Esophagus mucosa (tissue), 1 donor: ENCODE data around the gene AGAP1. TPM values are rescaled to one million over a fixed set of nuclear protein-coding genes. Genes with fewer than 3 reads are reported as not detected.
A peak's percentile ranks its signal among the peaks of the same experiment; 100 is the strongest.

Experiments used
- ATAC-seq: fragments of 200-7000 bp; cut with Tn5 transposase; one replicate; pipeline ENCODE4 v1.9.1; 2020
- total RNA-seq: library from RNA; stranded (reverse); gene quantifications from one replicate; pipeline ENCODE4 v1.2.4, GENCODE V29; 2023
- donor health status: DM: yes; HTN: yes; CAD: no.

AGAP1 gene
- total RNA-seq, 1 donor from 2014 or later: 17.1 TPM

DNA sequence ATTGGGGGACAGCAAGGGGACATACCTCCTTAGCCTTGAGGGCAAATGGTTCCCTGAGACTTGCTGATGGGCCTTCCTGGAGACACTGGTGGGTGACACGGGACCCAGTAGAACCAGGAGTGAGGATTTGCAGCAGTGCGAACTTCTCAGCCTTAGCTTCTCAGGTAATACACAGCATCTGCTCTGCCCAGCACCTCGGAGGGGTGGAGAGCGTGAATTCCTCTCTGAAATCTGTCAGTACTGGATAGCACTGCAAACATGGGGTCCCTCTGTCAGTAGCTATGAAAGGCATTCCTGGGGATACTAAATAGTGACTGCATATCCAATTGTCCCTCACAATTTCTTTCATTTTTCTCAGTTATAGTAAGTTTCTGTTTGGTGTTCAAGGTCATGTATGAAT, 522.7 kb downstream of the AGAP1 start:
- ATAC-seq: no peak

DNA sequence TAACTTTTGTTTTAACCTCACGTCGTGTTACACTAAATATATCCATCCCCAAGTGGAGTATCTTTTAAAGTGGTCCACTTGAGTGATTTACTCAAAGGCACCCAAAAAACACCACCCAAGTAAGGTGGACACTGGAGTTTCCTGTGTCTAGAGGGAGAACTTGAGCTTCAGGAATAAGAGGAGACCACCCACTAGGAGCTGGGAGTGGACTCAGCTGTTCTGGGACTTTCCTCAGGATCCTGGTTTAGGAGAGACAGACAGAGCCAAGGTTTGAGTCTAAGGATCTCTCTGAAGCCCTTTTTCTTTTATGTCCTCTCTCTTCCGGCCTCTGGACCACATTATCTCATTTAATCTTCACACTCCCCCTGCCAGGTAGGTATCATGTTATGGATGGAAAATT, 523.6 kb downstream of the AGAP1 start:
- no peak for ATAC-seq

DNA sequence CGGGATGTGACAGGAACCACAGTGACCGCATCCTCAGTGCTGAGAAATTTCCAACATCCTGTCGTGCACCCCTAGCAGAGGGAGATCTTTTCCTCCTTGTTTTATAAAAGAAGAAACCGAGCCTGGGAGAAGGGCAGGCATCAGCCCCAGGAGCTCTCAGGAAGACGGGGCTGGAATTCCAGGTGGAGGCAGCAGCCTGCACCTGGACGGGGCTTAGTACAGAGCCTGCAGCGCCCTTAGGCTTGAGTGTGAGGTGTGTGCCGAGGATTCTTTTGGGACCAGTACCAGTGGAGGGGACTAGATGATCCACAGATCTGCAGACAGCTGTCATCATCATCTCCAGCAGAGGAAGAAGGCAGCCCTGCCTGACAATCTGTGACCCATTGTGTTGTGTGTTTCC, 525.6 kb downstream of the AGAP1 start:
- ATAC-seq: no peak

DNA sequence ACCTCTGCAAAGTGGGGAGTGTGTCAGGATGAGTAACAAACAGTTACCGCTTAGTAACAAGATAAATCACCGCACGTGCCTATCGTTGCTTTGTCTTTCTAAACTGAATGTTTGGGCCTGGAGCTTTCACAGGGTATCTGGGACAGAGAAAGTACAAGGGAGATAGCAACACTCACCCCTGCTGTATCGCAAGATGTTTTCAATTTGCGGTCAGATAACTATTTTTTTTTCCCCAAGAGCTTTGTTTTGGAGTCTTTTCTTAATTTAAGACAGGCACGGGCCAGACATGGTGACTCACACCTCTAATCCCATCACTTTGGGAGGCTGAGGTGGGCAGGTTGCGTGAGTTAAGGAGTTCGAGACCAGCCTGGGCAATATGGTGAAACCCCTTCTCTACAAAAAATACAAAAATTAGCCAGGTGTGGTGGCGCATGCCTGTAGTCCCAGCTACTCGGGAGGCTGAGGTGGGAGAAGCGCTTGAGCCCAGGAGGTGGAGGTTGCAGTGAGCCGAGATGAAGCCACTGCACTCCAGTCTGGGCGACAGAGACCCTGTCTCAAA, 527.7 kb downstream of the AGAP1 start:
- no peak for ATAC-seq

DNA sequence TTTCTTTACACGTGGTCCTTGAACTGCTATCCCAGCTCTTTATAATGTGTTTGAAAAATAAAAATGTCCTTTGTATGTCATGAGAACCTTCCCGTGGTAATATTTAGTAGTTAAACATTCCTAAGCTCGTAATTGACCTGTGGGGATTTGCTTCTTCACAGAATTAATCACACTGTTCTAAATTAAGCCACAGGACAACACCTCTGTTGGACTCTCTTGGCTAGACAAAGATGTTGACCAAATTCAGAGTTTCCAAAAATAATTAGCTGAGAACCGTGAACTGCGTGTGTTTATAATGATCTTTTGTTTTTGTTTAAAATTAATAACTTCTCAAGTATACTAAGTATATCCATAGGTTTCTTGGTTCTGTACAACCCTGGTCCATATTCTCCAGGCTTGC, 528.3 kb downstream of the AGAP1 start:
- no peak for ATAC-seq

DNA sequence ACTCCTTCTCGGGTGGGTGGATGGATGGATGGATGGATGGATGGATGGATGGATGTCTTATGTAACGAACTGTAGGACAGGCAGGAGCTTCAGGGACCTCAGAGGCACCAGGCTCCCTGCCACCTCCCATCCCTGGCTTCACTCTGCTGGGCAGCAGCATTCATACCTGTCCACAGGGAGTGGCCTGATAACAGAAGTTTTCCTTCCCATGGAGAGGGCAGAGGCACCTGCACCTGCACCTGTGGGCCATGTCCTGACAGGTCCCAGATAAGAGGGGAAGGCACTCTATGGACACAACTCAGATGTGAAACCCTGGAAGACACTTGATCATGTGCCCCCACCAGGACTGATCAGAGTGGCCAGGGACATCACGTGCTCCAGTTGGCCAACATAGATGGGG, 532.0 kb downstream of the AGAP1 start:
- no peak for ATAC-seq

DNA sequence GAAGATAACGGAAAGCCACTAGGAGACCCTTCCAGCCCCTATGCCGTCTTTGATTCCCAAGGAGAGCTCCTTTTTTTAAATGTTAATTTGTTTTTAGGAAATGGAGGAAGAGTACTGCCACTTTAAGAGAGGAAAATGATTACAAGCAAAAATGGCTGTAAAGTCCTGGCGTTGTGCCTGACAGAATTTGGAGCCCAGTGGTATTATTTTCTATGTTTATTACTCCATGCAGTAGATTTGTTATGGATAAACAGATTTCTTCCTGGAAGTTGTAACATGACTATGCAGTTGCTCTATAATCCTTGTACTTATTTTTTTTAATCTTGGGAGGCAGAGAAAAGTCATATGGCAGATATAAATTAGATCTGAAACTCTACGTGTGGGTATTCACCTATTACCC, 533.0 kb downstream of the AGAP1 start:
- no peak for ATAC-seq

DNA sequence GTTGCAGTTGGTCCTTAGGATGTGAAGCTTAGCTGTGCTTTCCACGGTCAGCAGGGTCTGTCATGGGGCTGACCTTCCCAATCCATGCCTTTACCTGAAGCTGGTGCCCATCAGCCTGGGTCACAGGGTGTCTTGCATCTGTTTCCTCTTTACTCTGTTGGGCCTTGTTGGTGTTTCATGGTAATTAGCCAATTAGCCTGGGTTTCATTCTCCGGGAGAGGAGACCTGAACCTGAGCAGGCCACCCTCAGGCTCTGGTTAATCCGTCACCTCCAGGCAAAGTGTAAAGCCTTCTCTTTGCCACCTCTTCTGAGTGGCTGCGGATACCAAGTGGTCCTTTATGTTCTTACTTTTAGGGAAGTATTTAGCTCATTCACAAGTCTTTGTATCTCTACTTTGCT, 534.2 kb downstream of the AGAP1 start:
- ATAC-seq: no peak

DNA sequence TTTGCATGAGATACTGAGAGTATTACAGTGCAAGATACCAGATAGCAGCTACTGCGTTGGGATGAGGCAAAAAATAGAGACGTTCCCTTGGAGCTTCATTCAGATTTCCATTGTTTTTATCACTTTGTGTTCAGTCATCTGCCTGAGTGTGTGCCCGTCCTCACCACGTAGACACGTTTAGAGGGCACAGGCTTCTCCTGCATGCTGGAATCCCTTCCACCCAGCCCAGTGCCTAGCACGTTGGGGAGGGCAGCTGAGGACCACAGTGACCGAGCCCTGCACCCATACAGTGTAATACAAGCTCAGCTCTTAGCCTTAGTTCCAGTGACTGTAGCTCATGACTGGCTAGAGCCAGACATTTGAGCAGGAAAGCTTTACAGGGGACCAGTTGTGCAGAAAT, 539.6 kb downstream of the AGAP1 start:
- ATAC-seq: no peak

DNA sequence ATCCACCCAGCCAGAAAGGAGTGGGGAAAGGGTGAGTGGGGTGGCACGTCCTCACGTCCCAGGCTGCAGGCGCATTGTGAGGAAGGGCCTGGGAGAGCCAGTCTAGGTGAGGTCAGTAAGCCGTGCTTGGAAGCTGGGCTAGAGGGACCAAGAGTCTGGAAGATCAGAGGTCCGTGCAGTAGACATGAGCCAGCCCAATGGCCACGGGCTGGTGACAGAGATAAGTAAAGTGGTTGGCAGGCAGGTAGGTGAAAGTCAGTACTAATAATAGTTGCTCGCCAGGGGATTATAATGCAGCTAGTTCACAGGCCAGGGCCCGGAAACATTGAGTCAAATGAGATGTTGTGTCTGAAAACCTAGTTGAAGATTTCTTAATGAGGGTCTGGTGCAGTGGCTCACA, 541.1 kb downstream of the AGAP1 start:
- ATAC-seq: no peak

DNA sequence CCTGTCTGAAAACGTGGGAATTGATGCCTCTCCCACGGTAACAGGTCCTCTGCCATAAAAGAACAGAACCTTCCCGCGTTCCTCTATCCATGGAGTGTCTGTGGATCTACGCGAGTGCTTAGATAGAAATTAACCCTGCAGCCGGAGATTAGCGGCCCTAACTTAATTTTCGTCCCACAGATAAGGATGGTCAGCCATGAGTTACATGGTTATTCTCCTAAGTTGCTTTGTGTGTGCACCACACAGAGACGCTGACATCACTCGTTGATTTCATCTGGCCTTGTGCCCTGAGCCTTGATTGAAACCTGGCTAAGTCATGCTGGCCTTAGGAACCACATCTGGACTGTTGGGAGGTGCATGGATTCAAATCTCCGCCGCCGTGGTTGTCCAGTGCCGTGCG, 542.2 kb downstream of the AGAP1 start:
- ATAC-seq: no peak

DNA sequence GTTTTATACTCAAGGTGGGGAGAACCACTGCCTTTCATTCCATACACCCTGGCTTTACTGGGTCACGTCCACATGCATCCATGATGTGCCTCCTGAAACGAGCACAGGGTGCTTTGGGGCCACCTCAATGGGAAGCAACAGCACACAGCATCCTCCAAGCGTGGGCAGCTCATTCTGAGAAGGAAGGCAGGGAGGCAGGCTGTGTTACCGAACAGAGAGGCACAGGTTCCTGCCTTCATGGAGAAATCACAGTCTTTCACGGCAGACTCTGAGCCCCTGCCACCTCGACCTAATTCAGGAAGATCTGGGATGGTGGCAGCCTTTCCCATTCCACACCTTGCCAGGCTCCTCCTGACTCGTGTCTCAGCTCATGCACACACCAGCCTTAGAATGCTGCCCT, 544.3 kb downstream of the AGAP1 start:
- ATAC-seq: no peak

DNA sequence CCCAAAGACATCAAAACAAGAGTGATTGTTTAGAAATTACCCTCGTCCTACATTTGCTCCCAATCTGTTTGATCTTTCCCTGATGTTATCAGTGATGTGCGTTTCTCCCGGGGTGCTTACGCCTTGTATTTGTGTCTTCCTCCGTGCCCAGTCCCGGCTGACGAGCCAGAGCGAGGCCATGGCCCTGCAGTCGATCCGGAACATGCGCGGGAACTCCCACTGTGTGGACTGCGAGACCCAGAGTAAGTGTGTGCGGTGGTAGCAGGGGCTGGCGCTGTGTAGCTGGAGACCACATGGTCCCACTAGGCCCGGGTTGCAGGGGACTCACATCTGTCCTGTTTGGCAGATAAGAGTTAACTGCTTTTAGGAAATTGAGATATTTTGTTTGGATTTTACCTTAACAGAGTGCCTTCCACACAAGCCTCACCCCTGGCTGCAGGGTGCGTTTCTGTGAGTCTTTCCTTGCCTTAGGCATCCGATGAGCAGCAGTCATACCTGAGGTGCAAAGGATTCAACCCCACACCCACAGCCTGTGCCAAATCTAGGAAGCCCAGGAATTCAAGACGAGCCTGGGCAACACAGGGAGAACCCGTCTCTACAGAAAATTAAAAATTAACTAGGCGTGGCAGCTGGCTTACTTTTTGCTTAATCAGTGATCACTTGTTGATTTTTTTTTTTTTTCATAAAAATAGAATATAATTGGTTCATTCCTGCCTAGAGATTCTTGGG, 546.9 kb downstream of the AGAP1 start:
- ATAC-seq: peak; percentile 83

DNA sequence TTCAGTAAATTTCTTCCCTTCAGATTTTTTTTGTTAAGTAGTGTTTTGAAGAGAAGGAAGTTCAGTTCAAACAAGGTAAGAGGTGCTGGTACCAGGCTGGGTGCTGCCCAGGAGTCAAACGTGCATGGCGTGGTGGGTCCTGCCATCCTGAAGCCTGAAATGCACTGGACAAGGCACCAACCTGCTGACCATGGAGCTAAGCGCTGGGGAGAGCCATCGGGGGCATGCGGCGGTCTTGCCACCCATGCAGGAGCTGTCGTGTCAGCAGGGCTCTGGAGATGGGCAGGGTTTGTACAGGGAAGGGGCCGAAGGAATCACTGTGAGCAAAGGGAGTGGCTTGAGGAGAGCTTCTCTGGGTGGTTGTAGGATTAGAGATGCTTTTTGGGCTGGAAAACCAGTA, 547.8 kb downstream of the AGAP1 start:
- no peak for ATAC-seq

DNA sequence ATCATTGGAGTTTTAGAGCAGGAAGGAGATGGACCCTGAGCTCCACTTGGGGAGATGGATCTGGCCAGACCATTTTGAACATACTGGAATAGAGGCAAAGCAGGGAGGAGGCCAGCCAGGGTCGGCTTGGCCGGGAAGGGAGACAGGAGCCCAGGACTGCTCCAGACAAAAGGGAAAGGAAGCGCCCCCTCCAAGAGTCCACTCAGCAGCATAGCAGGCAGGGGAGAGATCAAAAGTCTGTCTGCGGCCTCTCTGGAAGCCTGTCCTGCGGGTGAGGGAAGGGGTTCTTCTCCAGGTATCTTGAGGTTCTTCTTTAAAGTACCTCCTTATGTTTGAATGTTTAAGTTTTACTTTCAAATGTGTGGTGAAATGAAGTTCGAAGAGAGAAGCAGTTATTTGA, 548.2 kb downstream of the AGAP1 start:
- ATAC-seq: no peak

DNA sequence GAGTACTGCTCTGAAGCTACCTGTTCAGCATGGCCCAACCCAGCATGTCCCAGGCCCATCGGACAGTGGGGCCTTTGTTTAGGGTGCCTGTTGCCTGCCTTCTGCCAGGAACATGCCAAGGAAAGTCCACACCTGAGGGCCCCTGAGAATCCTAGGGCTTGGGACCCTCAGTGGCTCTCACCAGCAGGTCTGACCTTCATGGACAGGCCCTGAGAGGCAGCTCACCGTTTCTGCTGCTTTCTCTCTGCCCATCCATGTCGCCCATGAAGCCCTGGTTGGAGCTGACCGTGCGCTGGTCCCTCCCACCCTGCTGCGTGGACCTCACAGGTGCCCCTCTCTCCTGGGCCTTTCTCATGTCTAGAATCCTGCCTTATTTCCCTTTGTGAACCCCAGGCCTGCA, 550.3 kb downstream of the AGAP1 start:
- ATAC-seq: no peak

DNA sequence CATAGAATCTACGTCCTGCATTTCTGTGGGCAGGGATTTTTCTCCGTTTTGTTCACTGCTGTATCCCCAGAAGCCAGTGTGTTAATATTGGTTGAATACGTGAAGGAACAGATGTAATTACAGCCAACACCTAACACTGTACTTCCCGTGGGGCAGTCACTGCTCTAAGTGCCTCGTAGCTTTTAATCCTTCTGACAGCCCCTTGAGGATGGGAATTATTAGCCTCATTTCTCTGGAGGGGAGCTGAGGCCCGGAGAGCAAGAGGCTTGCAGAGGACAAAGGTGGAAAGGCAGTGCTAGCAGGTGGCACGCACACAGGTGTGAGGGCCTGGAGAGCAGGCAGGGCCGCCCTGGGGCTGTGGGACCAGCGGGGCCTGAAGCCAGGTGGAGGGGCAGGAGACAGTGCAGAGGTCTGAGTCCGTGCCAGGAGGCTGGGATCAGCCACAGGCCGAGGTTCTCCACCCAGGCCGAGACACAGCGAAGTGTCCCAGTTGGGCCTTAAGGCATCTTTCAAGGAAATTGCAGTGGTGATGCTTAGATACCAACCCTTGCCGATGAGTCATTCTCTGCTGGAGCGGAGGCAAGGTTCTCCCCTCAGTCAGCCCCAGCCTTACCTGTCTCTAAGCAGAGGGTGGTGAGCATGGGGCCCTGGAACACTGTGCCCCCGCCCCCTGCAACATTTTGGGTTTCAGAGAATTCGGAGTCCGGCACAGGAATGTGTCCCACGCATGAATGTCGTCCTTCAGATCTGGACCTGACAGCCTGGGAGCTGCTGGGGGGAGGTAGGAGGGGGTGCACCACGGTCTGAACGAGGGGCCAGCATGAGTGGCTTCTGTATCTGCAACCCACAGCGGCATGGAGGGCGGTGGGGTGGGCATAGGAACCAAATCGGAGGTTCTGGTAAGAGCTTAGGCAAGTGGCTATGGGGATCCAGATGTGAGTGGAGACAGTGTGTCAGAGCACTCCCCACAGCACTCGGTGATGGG, 551.7 kb downstream of the AGAP1 start:
- ATAC-seq: peak; percentile 69

DNA sequence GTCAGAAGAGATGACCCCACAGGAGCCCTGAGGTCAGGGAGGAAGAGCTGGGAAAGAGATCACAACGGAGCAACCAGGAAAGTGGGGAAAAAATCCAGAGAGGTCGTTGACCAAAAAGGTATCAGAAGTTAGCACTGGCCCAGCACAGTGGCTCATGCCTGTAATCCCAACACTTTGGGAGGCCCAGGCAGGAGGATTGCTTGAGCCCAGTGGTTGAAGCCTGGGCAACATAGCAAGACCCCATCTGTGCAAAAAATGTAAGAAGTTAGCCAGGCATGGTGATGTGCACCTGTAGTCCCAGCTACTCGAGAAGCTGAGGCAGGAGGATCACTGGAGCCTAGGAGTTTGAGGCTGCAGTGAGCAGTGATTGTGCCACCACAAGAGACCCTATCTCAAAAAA, 552.9 kb downstream of the AGAP1 start:
- ATAC-seq: no peak

DNA sequence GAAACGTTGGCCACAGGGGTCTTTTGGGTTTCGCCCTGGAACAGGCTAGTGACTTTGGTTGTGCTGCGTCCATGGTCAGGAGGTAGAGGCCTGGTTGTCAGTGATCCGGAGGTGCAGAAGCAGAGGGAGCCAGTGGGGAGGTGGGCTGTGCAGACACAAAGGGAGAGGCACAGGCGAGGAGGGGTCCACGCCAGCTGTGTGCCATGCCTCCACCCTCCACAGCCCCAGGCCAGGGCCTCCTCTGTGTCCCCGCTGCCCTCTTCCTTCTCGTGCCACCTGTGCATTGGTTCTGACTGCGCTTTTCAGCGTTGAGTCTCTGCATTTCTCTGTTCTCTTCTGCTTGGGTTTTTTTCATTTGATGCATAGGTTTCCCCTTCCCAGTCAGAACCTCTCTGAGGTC, 553.3 kb downstream of the AGAP1 start:
- ATAC-seq: no peak

DNA sequence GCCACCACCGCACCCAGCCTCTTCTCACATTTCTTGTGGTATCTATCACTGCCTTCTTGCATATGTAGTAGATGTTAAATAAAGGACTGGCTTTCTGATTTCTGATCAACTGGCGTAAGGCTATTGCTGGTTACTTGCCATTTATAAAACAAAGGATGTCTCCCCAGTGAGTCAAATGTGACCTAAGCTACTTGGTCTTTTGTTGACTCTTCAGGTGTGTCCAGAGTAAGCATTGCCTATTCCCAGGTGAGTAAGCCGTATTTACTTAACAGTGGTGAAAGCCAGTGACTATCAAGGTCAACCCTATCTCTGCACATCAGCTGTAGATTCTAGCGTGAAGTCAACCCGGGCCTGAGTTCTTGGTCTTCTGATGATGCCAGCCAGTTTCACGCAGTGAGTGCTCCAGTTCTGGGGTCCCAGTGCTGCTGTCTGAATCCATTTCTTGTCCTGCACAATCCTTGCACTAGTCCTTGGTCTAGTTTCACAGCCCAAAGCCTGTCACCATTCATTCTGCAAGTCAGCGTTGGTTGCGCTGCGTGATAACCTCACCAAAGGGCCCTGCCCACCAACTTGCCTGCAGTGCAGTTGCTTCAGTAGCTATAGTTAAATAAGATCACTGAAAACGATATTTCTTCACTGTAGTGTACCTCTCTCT, 554.2 kb downstream of the AGAP1 start:
- peak; percentile 93 for ATAC-seq

DNA sequence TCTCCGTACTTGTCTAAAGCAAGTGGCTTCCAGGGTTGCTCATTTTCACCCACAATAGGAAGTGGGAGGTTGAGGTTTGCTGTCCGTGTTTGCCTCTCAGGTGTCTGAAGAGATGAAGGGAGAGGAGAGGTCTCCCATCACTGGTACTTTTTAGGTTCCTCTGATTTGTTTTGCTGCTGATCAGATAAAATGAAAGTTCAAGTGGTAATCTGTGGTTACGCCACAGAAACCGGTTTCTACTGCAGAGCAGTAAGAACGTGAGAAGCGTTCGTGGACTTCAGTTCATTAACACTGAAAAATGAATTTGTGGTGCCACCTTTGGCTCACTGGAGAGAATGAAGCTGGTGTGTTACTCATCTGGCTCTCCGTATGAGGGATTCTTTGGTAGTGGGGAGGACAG, 556.1 kb downstream of the AGAP1 start:
- ATAC-seq: no peak

DNA sequence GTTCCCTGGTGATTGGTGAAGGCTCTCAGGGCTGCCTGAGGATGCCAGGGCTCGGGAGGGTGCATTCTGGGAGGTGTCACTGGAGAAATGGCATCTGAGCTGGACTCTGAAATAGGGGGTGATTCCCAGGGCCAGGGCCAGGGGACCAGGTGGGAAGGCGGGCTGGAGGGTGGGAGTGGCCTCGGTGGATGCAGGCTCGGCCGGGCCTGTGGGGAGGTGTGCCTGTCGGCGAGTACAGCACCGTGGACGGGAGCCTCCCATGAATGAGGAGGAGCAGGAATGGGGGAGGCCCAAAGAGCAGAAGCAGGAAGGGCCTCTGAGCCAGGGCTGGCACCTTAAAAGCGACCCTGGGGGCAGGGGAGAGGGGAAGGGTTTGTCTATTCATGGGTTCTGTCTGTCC, 557.5 kb downstream of the AGAP1 start:
- no peak for ATAC-seq

DNA sequence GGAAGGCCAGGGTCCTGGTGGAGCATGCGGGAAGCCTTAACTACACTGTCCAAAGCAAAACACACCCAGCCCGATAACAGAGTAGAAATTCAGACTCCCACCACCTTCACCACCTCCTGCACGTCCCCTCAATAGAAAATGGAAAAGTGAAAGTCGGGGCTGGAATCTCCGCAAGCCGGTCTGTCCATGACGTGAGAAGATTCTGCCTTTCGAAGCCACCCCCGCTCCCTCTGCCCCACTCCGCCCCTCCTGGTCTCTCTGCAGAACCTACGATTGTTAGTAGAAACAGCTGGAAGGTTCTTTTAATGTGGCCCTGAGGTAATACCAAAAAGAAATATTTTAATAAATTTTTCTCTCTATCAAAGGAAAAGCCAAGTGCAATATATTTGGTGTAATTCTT, 558.0 kb downstream of the AGAP1 start:
- ATAC-seq: no peak
